K562 (cell line): ENCODE measurements around the gene SDS. TPM values are rescaled to one million over a fixed set of nuclear protein-coding genes. Genes with fewer than 3 reads are reported as not detected.

Source experiments
- BCLAF1 ChIP-seq, 2 experiments: fragments of 450-650 bp in 1 of 2; IDR thresholded peaks; 2 replicates each; pipeline ENCODE4 v1.6.1; 2011 to 2017; ENCODE audit warnings: low read depth in 2 of 2, antibody characterized with exemption in 1 of 2, borderline replicate concordance in 1 of 2, low read length in 1 of 2, mild to moderate bottlenecking in 1 of 2, mixed read lengths in 1 of 2; ENCODE audit not compliant: control insufficient read depth in 1 of 2
- CHD1 ChIP-seq: fragments of 200-600 bp; sonication (generic); IDR thresholded peaks from one replicate; pipeline ENCODE4 v1.6.1; 2012; ENCODE audit warnings: mild to moderate bottlenecking, moderate library complexity, low read length, inconsistent platforms
- E2F5 ChIP-seq: sonication (generic); formaldehyde crosslinking; IDR thresholded peaks from 2 replicates; pipeline ENCODE4 v1.8.0; 2022; ENCODE audit warnings: mild to moderate bottlenecking, missing genetic modification reagents
- EGR1 ChIP-seq: fragments of 450-650 bp; conservative IDR thresholded peaks from 2 replicates; pipeline ENCODE4 v1.6.1; 2017; ENCODE audit warnings: mild to moderate bottlenecking
- HBP1 ChIP-seq: fragments of 450-650 bp; formaldehyde crosslinking; IDR thresholded peaks from 2 replicates; pipeline ENCODE4 v1.4.0; 2022; ENCODE audit warnings: missing genetic modification characterization
- KAT2B ChIP-seq: IDR thresholded peaks from one replicate; pipeline ENCODE4 v1.6.1; 2012; ENCODE audit warnings: low read depth, mild to moderate bottlenecking, control low read depth, inconsistent platforms, low read length, moderate library complexity
- MEF2A ChIP-seq: IDR thresholded peaks from 2 replicates; pipeline ENCODE4 v1.6.1; 2011; ENCODE audit warnings: low read depth, mild to moderate bottlenecking, low read length, moderate library complexity; ENCODE audit not compliant: control insufficient read depth
- NEUROD1 ChIP-seq: fragments of 150-350 bp; IDR thresholded peaks from 2 replicates; pipeline ENCODE4 v1.6.1; 2014; ENCODE audit warnings: borderline replicate concordance, low read length, low read depth; ENCODE audit not compliant: partially characterized antibody
- TCF15 ChIP-seq: fragments of 250-450 bp; sonication (Bioruptor Pico); IDR thresholded peaks from 2 replicates; pipeline ENCODE4 v1.8.0; 2022; ENCODE audit warnings: moderate library complexity, mild to moderate bottlenecking, inconsistent platforms
- THRAP3 ChIP-seq: fragments of 450-650 bp; IDR thresholded peaks from 2 replicates; pipeline ENCODE4 v1.6.1; 2016; ENCODE audit warnings: mild to moderate bottlenecking, inconsistent platforms, borderline replicate concordance
- polyA plus RNA-seq, 8 experiments: library from polyadenylated mRNA; depleted of rRNA in 4 of 8; stranded (reverse) in 5 of 8; unstranded in 3 of 8; fragments of >200 nt; fragmentation: Nextera tagmentation in 2 of 8; fragmentation: Illumina TruSeq in 1 of 8; extraction: Ambion mirVana in 2 of 8; extraction: Trizol in 1 of 8; gene quantifications; 2 replicates each; pipeline versions ENCODE4 v1.2.1 to v1.2.3, GENCODE V29; 2011 to 2014; ENCODE audit warnings: inconsistent platforms in 1 of 8, missing spikeins in 1 of 8
- total RNA-seq, 7 experiments: library from RNA; depleted of rRNA in 6 of 7; stranded (reverse); fragments of >200 nt in 6 of 7; fragmentation: Illumina TruSeq in 2 of 7; extraction: Trizol in 2 of 7; gene quantifications; 2 replicates each; pipeline versions ENCODE4 v1.2.1 to v1.2.3, GENCODE V29; 2011 to 2021; ENCODE audit warnings: low replicate concordance in 1 of 7

SDS gene
- total and polyA plus RNA-seq, 9 of the 15 experiments (the other 6 are each of a cell fraction or from before 2014, with no cell fraction given): 0.07 to 1.1 (median 0.12) TPM; not detected in 1

- no peak for TF ChIP-seq BCLAF1 (IDR thresholded peaks at IDR 0.05; ENCODE audit: borderline replicate concordance in 1 of 2, control insufficient read depth in 1 of 2, low read depth in 2 of 2, low read length in 1 of 2)
- TF ChIP-seq NEUROD1: peak; percentile 76
- TF ChIP-seq TCF15 (CRISPR knock-in tag): no peak
- TF ChIP-seq THRAP3: no peak
- TF ChIP-seq KAT2B: no peak
- no peak for TF ChIP-seq MEF2A
- peak; percentile 30; the same call in 1 of the 2 replicates for TF ChIP-seq EGR1
- TF ChIP-seq HBP1: peak; percentile 56; the same call in 1 of the 2 replicates
- TF ChIP-seq CHD1: no peak
- no peak for TF ChIP-seq E2F5
Measured at GRCh38 chr12:113422030-113422885, 18.6 kb upstream of the SDS start, which contains the start of gene SDSL (continued).
